H1 (cell line): ENCODE measurements around the gene THRB. TPM values are rescaled to one million over a fixed set of nuclear protein-coding genes. Genes with fewer than 3 reads are reported as not detected.
A peak's percentile ranks its signal among the peaks of the same experiment; 100 is the strongest.

Source experiments
- E2F6 ChIP-seq: IDR thresholded peaks from 2 replicates; pipeline ENCODE4 v1.6.1; 2012; ENCODE audit warnings: inconsistent platforms
- JUND ChIP-seq: IDR thresholded peaks from 2 replicates; pipeline ENCODE4 v1.6.1; 2011; ENCODE audit warnings: mild to moderate bottlenecking, improper control_type of control experiment, low read length
- KDM5A ChIP-seq: fragments of 200-600 bp; IDR thresholded peaks from 2 replicates; pipeline ENCODE4 v1.7.1; 2012; ENCODE audit warnings: mild to moderate bottlenecking, low read length, inconsistent platforms, mixed read lengths
- SRF ChIP-seq: IDR thresholded peaks from 2 replicates; pipeline ENCODE4 v1.6.1; 2011; ENCODE audit warnings: mild to moderate bottlenecking, low read depth, low read length, moderate library complexity
- polyA plus RNA-seq, 7 experiments: library from polyadenylated mRNA; depleted of rRNA in 3 of 7; stranded (reverse) in 5 of 7; unstranded in 2 of 7; fragments of >200 nt in 5 of 7; fragments of 200-250 nt in 2 of 7; gene quantifications; 1 replicate in 5 of 7; 2 replicates in 1 of 7; 4 replicates in 1 of 7; pipeline versions ENCODE4 v1.2.1 to v1.2.3, GENCODE V29; 2011 to 2013; ENCODE audit warnings: missing spikeins in 2 of 7, mixed read lengths in 2 of 7
- total RNA-seq: library from RNA; stranded (reverse); fragmentation: NEBNext Ultra II Directional; extraction: Animal tissue kit (Norgen Biotek cat#: 25700); gene quantifications from 2 replicates; pipeline ENCODE4 v1.2.1, GENCODE V29; 2021

Gene THRB
- total and polyA plus RNA-seq, 2 of the 8 experiments (the other 6 are each of a cell fraction or from before 2014, with no cell fraction given): 0.98 to 3.9 TPM

DNA sequence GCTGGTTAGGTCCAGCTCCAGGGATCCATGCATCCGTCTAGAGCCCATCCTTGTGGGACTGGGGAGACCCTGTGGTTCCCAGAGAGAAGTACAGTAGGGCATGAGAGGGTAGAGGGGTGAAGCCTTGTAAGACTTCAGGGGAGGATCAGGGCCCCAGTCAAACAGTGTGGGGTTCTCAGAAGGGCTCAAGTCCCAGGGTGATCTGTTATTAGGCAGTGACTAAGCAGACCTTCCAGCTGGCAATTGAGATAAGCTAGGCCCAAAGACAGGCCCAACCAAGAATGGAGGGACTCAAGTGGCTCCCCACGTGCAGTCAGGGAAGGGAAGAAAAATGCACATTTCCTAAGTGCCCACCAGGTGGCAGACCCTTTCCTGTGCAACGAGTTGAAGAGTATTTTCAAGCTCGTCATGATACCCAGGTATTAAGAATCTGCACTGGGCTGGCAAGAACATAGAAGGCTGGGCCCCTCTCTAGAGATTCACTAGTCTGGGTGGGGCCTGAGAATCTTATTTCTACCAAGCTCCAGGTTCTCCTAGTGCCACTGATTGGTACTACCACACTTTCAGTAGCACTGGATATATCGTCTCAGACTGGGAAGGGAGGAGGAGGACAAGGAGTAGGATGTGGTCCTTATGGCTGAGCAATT is 308.8 kb downstream of the THRB start (continued):
- TF ChIP-seq KDM5A: no peak
- TF ChIP-seq JUND: no peak
- no peak for TF ChIP-seq SRF
- TF ChIP-seq E2F6: peak; percentile 65
- TF ChIP-seq, all 59 proteins: peak for 5
